Nucleus accumbens (tissue), 56 donors: Measurements from ENCODE around the gene ATP9B.

ENCODE experiments used
- DNase-seq, 56 donors: peaks; one replicate each; lab custom pipeline; 2025; lab: John Stamatoyannopoulos, UW

ATP9B gene

GRCh38 chr18:79387214-79387613 is 318.0 kb downstream of the ATP9B start:
- no peak for DNase-seq

GRCh38 chr18:79387615-79388014 is 318.4 kb downstream of the ATP9B start:
- no peak for DNase-seq

- no peak for DNase-seq
Observed at GRCh38 chr18:79388043-79388442, 318.8 kb downstream of the ATP9B start.

- no peak for DNase-seq
Observed at GRCh38 chr18:79389689-79390088, 320.5 kb downstream of the ATP9B start.

GRCh38 chr18:79392226-79392625 is 323.0 kb downstream of the ATP9B start:
- no peak for DNase-seq

GRCh38 chr18:79393181-79393634 is 324.0 kb downstream of the ATP9B start:
- DNase-seq = no peak

GRCh38 chr18:79393635-79394533 is 324.7 kb downstream of the ATP9B start:
- peak in 32 of 56 donors; percentile 13 to 83 (median 47) for DNase-seq

GRCh38 chr18:79394534-79395307 is 325.5 kb downstream of the ATP9B start:
- DNase-seq = no peak

GRCh38 chr18:79395308-79395640 is 326.1 kb downstream of the ATP9B start:
- DNase-seq = no peak

- DNase-seq = peak in 17 of 56 donors; percentile 22 to 71 (median 36)
Observed at GRCh38 chr18:79395761-79396404, 326.7 kb downstream of the ATP9B start, which contains the start of gene NFATC1. Gene NFATC1, plus strand, starts transcription at chr18:79395930. Its CDS starts 295 bp downstream, at chr18:79396225.

- peak in 8 of 56 donors; percentile 11 to 68 (median 26) for DNase-seq
Observed at GRCh38 chr18:79396431-79397246, 327.4 kb downstream of the ATP9B start.

- DNase-seq = no peak
Observed at GRCh38 chr18:79397247-79397829, 328.1 kb downstream of the ATP9B start.

GRCh38 chr18:79397830-79398761 is 328.9 kb downstream of the ATP9B start:
- peak in 11 of 56 donors; percentile 20 to 52 (median 35) for DNase-seq

- DNase-seq = no peak
Observed at GRCh38 chr18:79399275-79400081, 330.3 kb downstream of the ATP9B start.

- peak in 5 of 56 donors; percentile 12 to 60 (median 25) for DNase-seq
Observed at GRCh38 chr18:79400091-79400590, 330.9 kb downstream of the ATP9B start.

- DNase-seq = no peak
Observed at GRCh38 chr18:79400591-79401381, 331.6 kb downstream of the ATP9B start.
